CD4-positive, alpha-beta T cell (primary cell): ENCODE results near the gene PRDM16. TPM values are rescaled to one million over a fixed set of nuclear protein-coding genes. Genes with fewer than 3 reads are reported as not detected.

Experiments
- ATAC-seq: fragments of 200-7000 bp; cut with Tn5 transposase; one replicate; pipeline ENCODE4 v1.10.0; 2022; ENCODE audit warnings: mild to moderate bottlenecking; ENCODE audit not compliant: poor library complexity
- CTCF ChIA-PET: fragments of 350-600 bp; sonication (Branson Sonifier 250); formaldehyde crosslinking; loops from one replicate; lab custom pipeline; 2021; ENCODE audit warnings: antibody characterized with exemption, inconsistent platforms; lab: Charles Lee
- POLR2A ChIA-PET: fragments of 350-600 bp; sonication (Branson Sonifier 250); formaldehyde crosslinking; loops from one replicate; lab custom pipeline; 2021; ENCODE audit warnings: antibody characterized with exemption, inconsistent platforms; lab: Charles Lee
- DNase-seq, 14 experiments: peaks; one replicate each; pipeline ENCODE4 v3.0.0-alpha.2; 2013 to 2020; ENCODE audit warnings: mixed read lengths in 2 of 14
- H3K27ac ChIP-seq, 2 donors: one replicate each; pipeline versions ENCODE4 v1.5.1 to v1.7.0; 2013; ENCODE audit warnings: low read length in 2 of 2, low read depth in 1 of 2, mild to moderate bottlenecking in 1 of 2
- H3K27me3 ChIP-seq, 2 experiments: 1 replicate in 1 of 2; 2 replicates in 1 of 2; pipeline versions ENCODE4 v1.6.1 to v1.7.0; 2013; ENCODE audit warnings: low read length in 2 of 2, control low read depth in 1 of 2, mild to moderate bottlenecking in 1 of 2, moderate library complexity in 1 of 2; ENCODE audit not compliant: insufficient read depth in 2 of 2, control insufficient read depth in 1 of 2
- H3K36me3 ChIP-seq: one replicate; pipeline ENCODE4 v1.6.1; 2013; ENCODE audit warnings: low read length, control low read depth; ENCODE audit not compliant: insufficient read depth
- H3K4me1 ChIP-seq: one replicate; pipeline ENCODE4 v1.6.1; 2013; ENCODE audit warnings: low read length, control low read depth; ENCODE audit not compliant: insufficient read depth
- H3K4me3 ChIP-seq: one replicate; pipeline ENCODE4 v1.5.1; 2013; ENCODE audit warnings: mild to moderate bottlenecking, low read length, moderate library complexity
- H3K9me3 ChIP-seq, 2 experiments: 1 replicate in 1 of 2; 2 replicates in 1 of 2; pipeline versions ENCODE4 v1.6.1 to v1.7.0; 2013; ENCODE audit warnings: low read length in 2 of 2, mild to moderate bottlenecking in 2 of 2, control low read depth in 1 of 2, moderate library complexity in 1 of 2; ENCODE audit not compliant: control insufficient read depth in 1 of 2, insufficient read depth in 1 of 2
- H3K27ac Mint-ChIP-seq: one replicate; pipeline ENCODE4 v1.8.0; 2020; ENCODE audit warnings: mixed read lengths
- H3K27me3 Mint-ChIP-seq: one replicate; pipeline ENCODE4 v1.8.0; 2021; ENCODE audit warnings: mixed read lengths
- H3K36me3 Mint-ChIP-seq: one replicate; pipeline ENCODE4 v1.8.0; 2021; ENCODE audit warnings: low read depth, mixed read lengths
- H3K4me1 Mint-ChIP-seq: one replicate; pipeline ENCODE4 v1.8.0; 2021; ENCODE audit warnings: low read depth, mixed read lengths
- H3K4me3 Mint-ChIP-seq: one replicate; pipeline ENCODE4 v1.8.0; 2020; ENCODE audit warnings: mild to moderate bottlenecking, mixed read lengths
- H3K9me3 Mint-ChIP-seq: one replicate; pipeline ENCODE4 v1.8.0; 2020; ENCODE audit warnings: mixed read lengths
- intact Hi-C, 2 experiments: fragments of 100-400 bp; cut with DNase I in 1 of 2; cut with micrococcal nuclease in 1 of 2; formaldehyde crosslinking; loops; one replicate each; pipeline versions ENCODE4 v1.15.1 to v1.9.0; 2023 to 2025; cut with DNase I, micrococcal nuclease
- total RNA-seq, 174 experiments: library from RNA in 2 of 174; stranded (reverse) in 2 of 174; gene quantifications; one replicate each; pipeline ENCODE4 v1.2.3 and lab custom pipeline; 2021 to 2026
- TF ChIP-seq, protein P1 (sequence below): fragments of 200-600 bp; IDR thresholded peaks from one replicate; pipeline ENCODE4 v1.8.0; 2022; ENCODE audit warnings: antibody characterized with exemption, mild to moderate bottlenecking

The PRDM16 gene
- total RNA-seq, 2 experiments from 2014 or later: not detected

DNA sequence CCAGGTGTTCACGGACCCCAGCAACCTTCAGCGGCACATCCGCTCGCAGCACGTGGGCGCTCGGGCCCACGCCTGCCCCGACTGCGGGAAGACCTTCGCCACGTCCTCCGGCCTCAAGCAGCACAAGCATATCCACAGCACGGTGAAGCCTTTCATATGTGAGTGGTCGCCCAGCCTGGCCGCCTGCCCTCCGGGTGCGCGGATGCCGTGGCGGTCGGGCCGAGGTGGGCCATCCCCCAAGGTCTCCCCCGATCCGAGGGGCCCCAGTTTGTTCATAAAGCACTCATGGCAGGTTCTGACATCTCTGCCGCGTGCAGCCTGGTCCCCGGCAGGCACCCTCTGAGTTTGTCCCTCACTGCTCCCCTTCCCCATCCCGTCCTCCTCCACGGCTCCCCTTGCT is 336.5 kb downstream of the PRDM16 start:
- no peak overlapping the region for H3K4me3 ChIP-seq
- no peaks in the 10 kb centered on the region for H3K4me1 ChIP-seq
- H3K4me1 Mint-ChIP-seq: no peaks in the 10 kb centered on the region
- no peaks in the 10 kb centered on the region for H3K27me3 ChIP-seq
- TF ChIP-seq, protein P1, sequence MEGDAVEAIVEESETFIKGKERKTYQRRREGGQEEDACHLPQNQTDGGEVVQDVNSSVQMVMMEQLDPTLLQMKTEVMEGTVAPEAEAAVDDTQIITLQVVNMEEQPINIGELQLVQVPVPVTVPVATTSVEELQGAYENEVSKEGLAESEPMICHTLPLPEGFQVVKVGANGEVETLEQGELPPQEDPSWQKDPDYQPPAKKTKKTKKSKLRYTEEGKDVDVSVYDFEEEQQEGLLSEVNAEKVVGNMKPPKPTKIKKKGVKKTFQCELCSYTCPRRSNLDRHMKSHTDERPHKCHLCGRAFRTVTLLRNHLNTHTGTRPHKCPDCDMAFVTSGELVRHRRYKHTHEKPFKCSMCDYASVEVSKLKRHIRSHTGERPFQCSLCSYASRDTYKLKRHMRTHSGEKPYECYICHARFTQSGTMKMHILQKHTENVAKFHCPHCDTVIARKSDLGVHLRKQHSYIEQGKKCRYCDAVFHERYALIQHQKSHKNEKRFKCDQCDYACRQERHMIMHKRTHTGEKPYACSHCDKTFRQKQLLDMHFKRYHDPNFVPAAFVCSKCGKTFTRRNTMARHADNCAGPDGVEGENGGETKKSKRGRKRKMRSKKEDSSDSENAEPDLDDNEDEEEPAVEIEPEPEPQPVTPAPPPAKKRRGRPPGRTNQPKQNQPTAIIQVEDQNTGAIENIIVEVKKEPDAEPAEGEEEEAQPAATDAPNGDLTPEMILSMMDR: no peak
- CTCF ChIA-PET: no interaction called here
- H3K27ac Mint-ChIP-seq: no peak overlapping the region
- H3K9me3 Mint-ChIP-seq: no peaks in the 10 kb centered on the region
- intact Hi-C loops: no loop called here
- POLR2A ChIA-PET: no interaction called here
- no peak for ATAC-seq
- no peak overlapping the region for H3K27ac ChIP-seq
- peaks cover 0 to 14% of the 10 kb centered on the region in 2 experiments for H3K9me3 ChIP-seq
- no peak for DNase-seq
- no peaks in the 10 kb centered on the region for H3K36me3 Mint-ChIP-seq
- no peak overlapping the region for H3K4me3 Mint-ChIP-seq
- no peaks in the 10 kb centered on the region for H3K27me3 Mint-ChIP-seq
- H3K36me3 ChIP-seq: no peaks in the 10 kb centered on the region

DNA sequence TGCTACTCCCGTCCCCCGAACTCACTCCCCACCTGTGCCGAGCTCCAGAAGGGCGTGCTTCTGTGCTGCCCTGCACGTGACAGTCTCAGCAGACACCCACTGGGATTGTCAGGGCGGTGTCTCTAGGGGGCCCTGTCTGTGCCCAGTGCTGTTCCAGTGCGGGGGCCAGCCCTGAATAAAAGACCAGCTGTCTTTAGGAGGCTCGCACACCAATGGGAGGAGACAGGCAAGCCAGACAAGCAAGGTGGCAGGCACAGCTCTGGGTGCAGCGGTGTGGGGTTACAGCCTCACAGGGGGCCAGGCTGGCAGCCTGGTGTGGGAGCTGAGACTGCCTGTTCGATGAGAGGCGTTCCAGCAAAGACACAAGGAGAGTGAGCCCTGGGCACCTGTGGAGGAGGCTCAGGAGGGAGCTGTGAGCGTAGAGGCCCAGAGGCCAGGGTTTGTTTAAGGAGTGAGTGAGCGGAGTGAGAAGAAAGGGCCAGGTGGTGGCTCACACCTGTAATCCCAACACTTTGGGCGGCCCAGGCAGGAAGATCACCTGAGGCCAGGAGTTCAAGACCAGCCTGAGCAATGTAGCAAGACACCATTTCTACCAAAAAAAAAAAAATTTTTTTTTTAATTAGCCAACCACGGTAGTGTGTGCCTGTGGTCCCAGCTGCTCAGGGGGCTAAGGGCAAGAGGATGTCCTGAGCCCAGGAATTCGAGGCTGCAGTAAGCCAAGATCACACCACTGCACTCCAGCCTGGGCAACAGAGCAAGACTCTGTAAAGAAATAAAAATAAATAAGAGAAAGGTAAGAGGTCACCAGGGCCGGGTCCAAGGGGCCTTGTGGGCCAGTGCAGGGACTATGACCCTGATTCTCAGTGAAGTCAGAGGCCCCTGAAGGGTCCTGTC is 337.2 kb downstream of the PRDM16 start:
- H3K27me3 Mint-ChIP-seq: no peaks in the 10 kb centered on the region
- no peak overlapping the region for H3K4me3 Mint-ChIP-seq
- Histone ChIP-seq H3K4me1 (no peaks in the 10 kb centered on the region), H3K36me3 (no peaks in the 10 kb centered on the region), H3K4me3 (no peak overlapping the region), H3K27me3 (no peaks in the 10 kb centered on the region), H3K27ac (no peak overlapping the region), H3K9me3 (peaks cover 0 to 14% of the 10 kb centered on the region in 2 experiments)
- no peak for ATAC-seq
- no peaks in the 10 kb centered on the region for H3K36me3 Mint-ChIP-seq
- no peak for DNase-seq
- intact Hi-C loops: no loop called here
- POLR2A ChIA-PET: no interaction called here
- H3K4me1 Mint-ChIP-seq: no peaks in the 10 kb centered on the region
- no peak overlapping the region for H3K27ac Mint-ChIP-seq
- no peaks in the 10 kb centered on the region for H3K9me3 Mint-ChIP-seq
- CTCF ChIA-PET: no interaction called here
- TF ChIP-seq, protein P1: no peak

DNA sequence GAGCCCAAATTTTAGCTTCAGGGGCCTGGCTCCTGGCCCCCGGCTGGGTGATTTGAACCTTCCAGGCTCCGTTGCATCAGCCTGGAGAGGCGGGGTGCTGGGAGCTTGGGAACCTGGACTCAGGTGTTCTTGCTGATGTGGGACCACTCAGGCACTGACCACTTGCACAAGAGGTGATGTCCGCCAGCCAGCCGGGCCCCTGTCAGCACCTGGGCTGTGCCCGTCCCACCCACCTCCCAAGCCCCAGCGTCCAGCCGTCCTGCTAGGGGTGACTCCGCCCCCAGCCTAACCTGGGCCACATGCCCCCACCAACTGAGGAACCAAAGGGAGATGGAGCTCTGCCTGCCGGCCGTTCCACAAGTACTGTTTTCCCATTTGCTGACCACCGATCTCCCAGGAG is 338.0 kb downstream of the PRDM16 start:
- no peaks in the 10 kb centered on the region for H3K36me3 ChIP-seq
- CTCF ChIA-PET: no interaction called here

More for the DNA sequence above, 338.0 kb downstream of the PRDM16 start:
- Mint-ChIP-seq H3K4me3 (no peak overlapping the region), H3K36me3 (no peaks in the 10 kb centered on the region), H3K9me3 (no peaks in the 10 kb centered on the region), H3K27me3 (no peaks in the 10 kb centered on the region), H3K27ac (no peak overlapping the region), H3K4me1 (no peaks in the 10 kb centered on the region)
- no peak for DNase-seq
- ATAC-seq: no peak
- Histone ChIP-seq H3K27ac (no peak overlapping the region), H3K4me1 (no peaks in the 10 kb centered on the region), H3K4me3 (no peak overlapping the region), H3K27me3 (no peaks in the 10 kb centered on the region), H3K9me3 (peaks cover 0 to 14% of the 10 kb centered on the region in 2 experiments)
- TF ChIP-seq, protein P1: no peak
- POLR2A ChIA-PET: no interaction called here
- intact Hi-C loops: no loop called here
